HepG2 (cell line): ENCODE results near the gene EPB41L1. TPM values are rescaled to one million over a fixed set of nuclear protein-coding genes. Genes with fewer than 3 reads are reported as not detected.
A peak's percentile ranks its signal among the peaks of the same experiment; 100 is the strongest.

Source experiments
- ADNP ChIP-seq: sonication (generic); formaldehyde crosslinking; IDR thresholded peaks from 2 replicates; pipeline ENCODE4 v1.4.0; 2020; ENCODE audit warnings: missing genetic modification reagents
- BCL6 ChIP-seq: IDR thresholded peaks from 2 replicates; pipeline ENCODE4 v1.6.1; 2016; ENCODE audit warnings: missing genetic modification reagents, missing compliant biosample characterization
- ERF ChIP-seq: IDR thresholded peaks from 2 replicates; pipeline ENCODE4 v1.6.1; 2018; ENCODE audit warnings: missing biosample characterization, missing genetic modification reagents
- ETV6 ChIP-seq: sonication (generic); formaldehyde crosslinking; conservative IDR thresholded peaks from 2 replicates; pipeline ENCODE4 v1.4.0; 2020; ENCODE audit warnings: missing genetic modification reagents
- FOXJ3 ChIP-seq: sonication (generic); formaldehyde crosslinking; IDR thresholded peaks from 2 replicates; pipeline ENCODE4 v1.4.0; 2020; ENCODE audit warnings: missing genetic modification reagents, mild to moderate bottlenecking, borderline replicate concordance
- HNRNPL ChIP-seq: fragments of 200-400 bp; formaldehyde crosslinking; IDR thresholded peaks from 2 replicates; pipeline ENCODE4 v1.6.1; 2017; ENCODE audit warnings: mild to moderate bottlenecking, low read depth, low read length
- KDM2A ChIP-seq: sonication (generic); formaldehyde crosslinking; IDR thresholded peaks from 2 replicates; pipeline ENCODE4 v1.4.0; 2020; ENCODE audit warnings: low read depth, missing genetic modification reagents, borderline replicate concordance
- KDM5B ChIP-seq: sonication (generic); formaldehyde crosslinking; IDR thresholded peaks from 2 replicates; pipeline ENCODE4 v1.4.0; 2020; ENCODE audit warnings: missing genetic modification reagents, mild to moderate bottlenecking, borderline replicate concordance
- KLF13 ChIP-seq: sonication (generic); formaldehyde crosslinking; IDR thresholded peaks from 2 replicates; pipeline ENCODE4 v1.4.0; 2020; ENCODE audit warnings: mild to moderate bottlenecking, missing genetic modification reagents
- MBD4 ChIP-seq: IDR thresholded peaks from 2 replicates; pipeline ENCODE4 v1.6.1; 2012; ENCODE audit warnings: low read length, inconsistent platforms, borderline replicate concordance
- NFIC ChIP-seq: IDR thresholded peaks from 2 replicates; pipeline ENCODE4 v1.6.1; 2012; ENCODE audit warnings: mild to moderate bottlenecking, low read length, inconsistent platforms
- NFRKB ChIP-seq: fragments of 450-650 bp; IDR thresholded peaks from 2 replicates; pipeline ENCODE4 v1.6.1; 2017
- PTBP1 ChIP-seq: fragments of 200-400 bp; formaldehyde crosslinking; IDR thresholded peaks from 2 replicates; pipeline ENCODE4 v1.6.1; 2018; ENCODE audit warnings: low read length, low read depth; ENCODE audit not compliant: poor library complexity, severe bottlenecking
- SP140L ChIP-seq: sonication (generic); formaldehyde crosslinking; IDR thresholded peaks from 2 replicates; pipeline ENCODE4 v1.4.0; 2020; ENCODE audit warnings: missing genetic modification reagents, borderline replicate concordance
- SRF ChIP-seq: IDR thresholded peaks from 2 replicates; pipeline ENCODE4 v1.6.1; 2011; ENCODE audit warnings: mild to moderate bottlenecking, low read depth, low read length, moderate library complexity
- STAG1 ChIP-seq: sonication (generic); formaldehyde crosslinking; IDR thresholded peaks from 2 replicates; pipeline ENCODE4 v1.4.0; 2020; ENCODE audit warnings: missing genetic modification reagents
- TGIF2 ChIP-seq: IDR thresholded peaks from 2 replicates; pipeline ENCODE4 v1.6.1; 2016; ENCODE audit warnings: control low read depth, missing compliant biosample characterization
- ZNF253 ChIP-seq: sonication (generic); formaldehyde crosslinking; IDR thresholded peaks from 2 replicates; pipeline ENCODE4 v1.8.0; 2022; ENCODE audit warnings: mild to moderate bottlenecking, missing genetic modification reagents, borderline replicate concordance
- ZNF34 ChIP-seq: sonication (generic); formaldehyde crosslinking; IDR thresholded peaks from 2 replicates; pipeline ENCODE4 v1.4.0; 2020; ENCODE audit warnings: mild to moderate bottlenecking, missing genetic modification reagents, borderline replicate concordance
- ZNF451 ChIP-seq: sonication (generic); formaldehyde crosslinking; IDR thresholded peaks from 2 replicates; pipeline ENCODE4 v1.5.0; 2020; ENCODE audit warnings: mild to moderate bottlenecking, missing genetic modification reagents
- polyA plus RNA-seq, 8 experiments: library from polyadenylated mRNA; depleted of rRNA in 3 of 8; stranded (reverse) in 7 of 8; unstranded in 1 of 8; fragments of >200 nt; fragmentation: Illumina TruSeq in 4 of 8; extraction: Trizol in 4 of 8; gene quantifications; 2 replicates each; pipeline versions ENCODE4 v1.2.1 to v1.2.3, GENCODE V29; 2011 to 2016; ENCODE audit warnings: low read depth in 4 of 8, missing spikeins in 1 of 8, mixed read lengths in 1 of 8; ENCODE audit not compliant: insufficient read depth in 1 of 8
- total RNA-seq, 5 experiments: library from RNA; depleted of rRNA; stranded (reverse); fragments of >200 nt; fragmentation: Illumina TruSeq; extraction: Trizol; gene quantifications; 2 replicates each; pipeline ENCODE4 v1.2.3, GENCODE V29; 2016; ENCODE audit warnings: low read depth in 1 of 5
- TF ChIP-seq, protein P1 (sequence below): IDR thresholded peaks from 2 replicates; pipeline ENCODE4 v1.6.1; 2016; ENCODE audit warnings: missing compliant biosample characterization, missing genetic modification reagents, borderline replicate concordance
- TF ChIP-seq, protein P2 (sequence below): sonication (generic); formaldehyde crosslinking; IDR thresholded peaks from 2 replicates; pipeline ENCODE4 v1.4.0; 2020; ENCODE audit warnings: mild to moderate bottlenecking, missing genetic modification reagents
- TF ChIP-seq, protein P3 (sequence below), 2 experiments: sonication (generic) in 1 of 2; formaldehyde crosslinking in 1 of 2; IDR thresholded peaks; 2 replicates each; pipeline versions ENCODE4 v1.4.0 to v1.6.1; 2018 to 2020; ENCODE audit warnings: missing genetic modification reagents in 2 of 2, borderline replicate concordance in 1 of 2, low read depth in 1 of 2, mild to moderate bottlenecking in 1 of 2, missing biosample characterization in 1 of 2
- TF ChIP-seq, protein P4 (sequence below): IDR thresholded peaks from 2 replicates; pipeline ENCODE4 v1.6.1; 2016; ENCODE audit warnings: mild to moderate bottlenecking, missing biosample characterization, missing genetic modification reagents

EPB41L1 gene
- total and polyA plus RNA-seq, 2 of the 13 experiments (the other 11 are each of a cell fraction or from before 2014, with no cell fraction given) = 16.7 to 39.0 TPM

DNA sequence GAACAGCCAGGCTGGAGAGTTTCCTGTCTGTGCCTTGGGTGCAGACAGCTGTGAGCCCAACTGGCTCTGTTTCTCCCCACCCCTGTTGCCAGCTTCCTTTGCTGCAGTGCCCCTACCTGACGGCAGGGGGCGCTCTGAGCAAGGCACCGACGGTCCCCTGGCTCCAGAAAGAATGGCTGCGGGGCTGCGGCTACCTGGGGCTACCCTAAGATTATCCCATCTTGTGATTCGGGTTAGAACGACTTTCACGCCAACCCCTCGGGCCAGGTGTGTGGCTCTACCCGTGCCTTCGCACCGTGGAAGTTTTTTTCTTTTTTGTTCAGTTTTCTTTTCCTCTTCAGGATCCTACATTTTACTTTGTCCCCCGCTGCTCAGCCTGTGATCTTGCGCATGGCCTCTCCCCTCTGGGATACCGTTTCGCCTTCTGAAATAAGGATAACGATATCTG, 48.4 kb downstream of the EPB41L1 start (continued):
- TF ChIP-seq, protein P1, sequence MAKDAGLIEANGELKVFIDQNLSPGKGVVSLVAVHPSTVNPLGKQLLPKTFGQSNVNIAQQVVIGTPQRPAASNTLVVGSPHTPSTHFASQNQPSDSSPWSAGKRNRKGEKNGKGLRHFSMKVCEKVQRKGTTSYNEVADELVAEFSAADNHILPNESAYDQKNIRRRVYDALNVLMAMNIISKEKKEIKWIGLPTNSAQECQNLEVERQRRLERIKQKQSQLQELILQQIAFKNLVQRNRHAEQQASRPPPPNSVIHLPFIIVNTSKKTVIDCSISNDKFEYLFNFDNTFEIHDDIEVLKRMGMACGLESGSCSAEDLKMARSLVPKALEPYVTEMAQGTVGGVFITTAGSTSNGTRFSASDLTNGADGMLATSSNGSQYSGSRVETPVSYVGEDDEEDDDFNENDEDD (CRISPR knock-in tag) = no peak
- TF ChIP-seq PTBP1 (peak; percentile 63), KDM5B (CRISPR knock-in tag) (peak; percentile 36; the same call in 1 of the 2 replicates), NFIC (no peak), SRF (no peak), KDM2A (peak; percentile 74; the same call in 1 of the 2 replicates), ZNF253 (CRISPR knock-in tag) (no peak), ETV6 (CRISPR knock-in tag) (no peak), SP140L (CRISPR knock-in tag) (0 out of 2 replicates have a peak, but pooled peaks have one; percentile 68), KLF13 (CRISPR knock-in tag) (no peak), ZNF34 (CRISPR knock-in tag) (no peak), FOXJ3 (no peak), HNRNPL (no peak), NFRKB (no peak), BCL6 (CRISPR knock-in tag) (0 out of 2 replicates have a peak, but pooled peaks have one; percentile 11), ZNF451 (CRISPR knock-in tag) (no peak), STAG1 (CRISPR knock-in tag) (peak; percentile 93), TGIF2 (CRISPR knock-in tag) (no peak), MBD4 (no peak), ERF (CRISPR knock-in tag) (peak; percentile 64; the same call in 1 of the 2 replicates), ADNP (CRISPR knock-in tag) (no peak)
- TF ChIP-seq, protein P2, sequence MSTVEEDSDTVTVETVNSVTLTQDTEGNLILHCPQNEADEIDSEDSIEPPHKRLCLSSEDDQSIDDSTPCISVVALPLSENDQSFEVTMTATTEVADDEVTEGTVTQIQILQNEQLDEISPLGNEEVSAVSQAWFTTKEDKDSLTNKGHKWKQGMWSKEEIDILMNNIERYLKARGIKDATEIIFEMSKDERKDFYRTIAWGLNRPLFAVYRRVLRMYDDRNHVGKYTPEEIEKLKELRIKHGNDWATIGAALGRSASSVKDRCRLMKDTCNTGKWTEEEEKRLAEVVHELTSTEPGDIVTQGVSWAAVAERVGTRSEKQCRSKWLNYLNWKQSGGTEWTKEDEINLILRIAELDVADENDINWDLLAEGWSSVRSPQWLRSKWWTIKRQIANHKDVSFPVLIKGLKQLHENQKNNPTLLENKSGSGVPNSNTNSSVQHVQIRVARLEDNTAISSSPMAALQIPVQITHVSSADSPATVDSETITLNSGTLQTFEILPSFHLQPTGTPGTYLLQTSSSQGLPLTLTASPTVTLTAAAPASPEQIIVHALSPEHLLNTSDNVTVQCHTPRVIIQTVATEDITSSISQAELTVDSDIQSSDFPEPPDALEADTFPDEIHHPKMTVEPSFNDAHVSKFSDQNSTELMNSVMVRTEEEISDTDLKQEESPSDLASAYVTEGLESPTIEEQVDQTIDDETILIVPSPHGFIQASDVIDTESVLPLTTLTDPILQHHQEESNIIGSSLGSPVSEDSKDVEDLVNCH (CRISPR knock-in tag) = no peak
- TF ChIP-seq, protein P3, sequence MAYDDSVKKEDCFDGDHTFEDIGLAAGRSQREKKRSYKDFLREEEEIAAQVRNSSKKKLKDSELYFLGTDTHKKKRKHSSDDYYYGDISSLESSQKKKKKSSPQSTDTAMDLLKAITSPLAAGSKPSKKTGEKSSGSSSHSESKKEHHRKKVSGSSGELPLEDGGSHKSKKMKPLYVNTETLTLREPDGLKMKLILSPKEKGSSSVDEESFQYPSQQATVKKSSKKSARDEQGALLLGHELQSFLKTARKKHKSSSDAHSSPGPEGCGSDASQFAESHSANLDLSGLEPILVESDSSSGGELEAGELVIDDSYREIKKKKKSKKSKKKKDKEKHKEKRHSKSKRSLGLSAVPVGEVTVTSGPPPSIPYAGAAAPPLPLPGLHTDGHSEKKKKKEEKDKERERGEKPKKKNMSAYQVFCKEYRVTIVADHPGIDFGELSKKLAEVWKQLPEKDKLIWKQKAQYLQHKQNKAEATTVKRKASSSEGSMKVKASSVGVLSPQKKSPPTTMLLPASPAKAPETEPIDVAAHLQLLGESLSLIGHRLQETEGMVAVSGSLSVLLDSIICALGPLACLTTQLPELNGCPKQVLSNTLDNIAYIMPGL (CRISPR knock-in tag; IDR thresholded peaks at IDR 0.05; ENCODE audit: borderline replicate concordance in 1 of 2, low read depth in 1 of 2) = peak in 1 of 2 experiments; percentile 59; a peak in 2 of 4 replicates
- TF ChIP-seq, protein P4, sequence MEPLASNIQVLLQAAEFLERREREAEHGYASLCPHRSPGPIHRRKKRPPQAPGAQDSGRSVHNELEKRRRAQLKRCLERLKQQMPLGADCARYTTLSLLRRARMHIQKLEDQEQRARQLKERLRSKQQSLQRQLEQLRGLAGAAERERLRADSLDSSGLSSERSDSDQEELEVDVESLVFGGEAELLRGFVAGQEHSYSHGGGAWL (CRISPR knock-in tag) = no peak
